K562 (cell line): ENCODE measurements around the gene MFAP1. TPM values are rescaled to one million over a fixed set of nuclear protein-coding genes. Genes with fewer than 3 reads are reported as not detected.

Experiments used
- ARID4B ChIP-seq: sonication (generic); formaldehyde crosslinking; IDR thresholded peaks from 2 replicates; pipeline ENCODE4 v1.8.0; 2022; ENCODE audit warnings: mild to moderate bottlenecking, missing genetic modification reagents
- ARNT ChIP-seq, 2 experiments: fragments of 450-650 bp; IDR thresholded peaks; 2 replicates each; pipeline ENCODE4 v1.6.1; 2016; ENCODE audit warnings: mild to moderate bottlenecking in 1 of 2
- BRD4 ChIP-seq: fragments of 200-600 bp; sonication (generic); IDR thresholded peaks from 2 replicates; pipeline ENCODE4 v1.6.1; 2017; ENCODE audit warnings: inconsistent platforms
- EGR1 ChIP-seq: fragments of 450-650 bp; conservative IDR thresholded peaks from 2 replicates; pipeline ENCODE4 v1.6.1; 2017; ENCODE audit warnings: mild to moderate bottlenecking
- GTF2B ChIP-seq: IDR thresholded peaks from 2 replicates; pipeline ENCODE4 v1.6.1; 2011; ENCODE audit not compliant: insufficient read length; ENCODE audit errors: extremely low read depth
- HMBOX1 ChIP-seq: sonication (generic); IDR thresholded peaks from 2 replicates; pipeline ENCODE4 v1.6.1; 2016
- JUND ChIP-seq, 2 experiments: IDR thresholded peaks; 2 replicates in 1 of 2; 3 replicates in 1 of 2; pipeline ENCODE4 v1.6.1; 2011; ENCODE audit warnings: borderline replicate concordance in 2 of 2, low read depth in 2 of 2, low read length in 2 of 2, improper control_type of control experiment in 1 of 2, missing biosample characterization in 1 of 2, missing genetic modification characterization in 1 of 2, missing genetic modification reagents in 1 of 2
- KDM1A ChIP-seq, 2 experiments: fragments of 450-650 bp; IDR thresholded peaks; 2 replicates each; pipeline ENCODE4 v1.6.1; 2016; ENCODE audit warnings: mild to moderate bottlenecking in 2 of 2
- L3MBTL2 ChIP-seq: fragments of 450-650 bp; IDR thresholded peaks from 2 replicates; pipeline ENCODE4 v1.6.1; 2016; ENCODE audit warnings: mild to moderate bottlenecking, moderate library complexity
- NFRKB ChIP-seq: fragments of 450-650 bp; IDR thresholded peaks from 2 replicates; pipeline ENCODE4 v1.6.1; 2016; ENCODE audit warnings: low read depth
- SIN3A ChIP-seq, 2 experiments: fragments of 150-350 bp in 1 of 2; IDR thresholded peaks; 2 replicates each; pipeline ENCODE4 v1.6.1; 2011 to 2016; ENCODE audit warnings: borderline replicate concordance in 2 of 2, low read depth in 2 of 2, low read length in 2 of 2, mild to moderate bottlenecking in 2 of 2, moderate library complexity in 2 of 2; ENCODE audit not compliant: control insufficient read depth in 1 of 2
- SRSF3 ChIP-seq: fragments of 200-400 bp; formaldehyde crosslinking; IDR thresholded peaks from 2 replicates; pipeline ENCODE4 v1.6.1; 2016; ENCODE audit warnings: mild to moderate bottlenecking, low read length, moderate library complexity; ENCODE audit not compliant: insufficient read depth
- TAF1 ChIP-seq: IDR thresholded peaks from 2 replicates; pipeline ENCODE4 v1.6.1; 2011; ENCODE audit warnings: mild to moderate bottlenecking, low read length, moderate library complexity; ENCODE audit not compliant: insufficient read depth, control insufficient read depth, severe bottlenecking; ENCODE audit errors: extremely low read depth
- TCFL5 ChIP-seq: fragments of 250-450 bp; sonication (Bioruptor Pico); conservative IDR thresholded peaks from 2 replicates; pipeline ENCODE4 v1.6.1; 2021; ENCODE audit warnings: mild to moderate bottlenecking, moderate library complexity, matching md5 sums
- TEAD1 ChIP-seq, 2 experiments: fragments of 450-650 bp in 1 of 2; sonication (generic) in 1 of 2; formaldehyde crosslinking; IDR thresholded peaks; 2 replicates each; pipeline versions ENCODE4 v1.4.0 to v1.8.0; 2020 to 2022; ENCODE audit warnings: mild to moderate bottlenecking in 2 of 2, missing genetic modification reagents in 1 of 2
- ZBTB43 ChIP-seq: sonication (generic); formaldehyde crosslinking; IDR thresholded peaks from 2 replicates; pipeline ENCODE4 v1.8.0; 2023; ENCODE audit warnings: mild to moderate bottlenecking, missing genetic modification reagents
- ZC3H4 ChIP-seq: sonication (generic); formaldehyde crosslinking; IDR thresholded peaks from 2 replicates; pipeline ENCODE4 v1.9.0; 2021; ENCODE audit warnings: missing genetic modification reagents, borderline replicate concordance
- ZNF212 ChIP-seq: fragments of 450-650 bp; formaldehyde crosslinking; IDR thresholded peaks from 2 replicates; pipeline ENCODE4 v1.4.0; 2020; ENCODE audit warnings: mild to moderate bottlenecking
- ZNF316 ChIP-seq: fragments of 450-650 bp; IDR thresholded peaks from 2 replicates; pipeline ENCODE4 v1.6.1; 2016
- ZNF583 ChIP-seq: fragments of 250-450 bp; sonication (Bioruptor Pico); IDR thresholded peaks from 2 replicates; pipeline ENCODE4 v1.4.0; 2020
- polyA plus RNA-seq, 8 experiments: library from polyadenylated mRNA; depleted of rRNA in 4 of 8; stranded (reverse) in 5 of 8; unstranded in 3 of 8; fragments of >200 nt; fragmentation: Nextera tagmentation in 2 of 8; fragmentation: Illumina TruSeq in 1 of 8; extraction: Ambion mirVana in 2 of 8; extraction: Trizol in 1 of 8; gene quantifications; 2 replicates each; pipeline versions ENCODE4 v1.2.1 to v1.2.3, GENCODE V29; 2011 to 2014; ENCODE audit warnings: inconsistent platforms in 1 of 8, missing spikeins in 1 of 8
- total RNA-seq, 7 experiments: library from RNA; depleted of rRNA in 6 of 7; stranded (reverse); fragments of >200 nt in 6 of 7; fragmentation: Illumina TruSeq in 2 of 7; extraction: Trizol in 2 of 7; gene quantifications; 2 replicates each; pipeline versions ENCODE4 v1.2.1 to v1.2.3, GENCODE V29; 2011 to 2021; ENCODE audit warnings: low replicate concordance in 1 of 7

The MFAP1 gene
- total and polyA plus RNA-seq, 9 of the 15 experiments (the other 6 are each of a cell fraction or from before 2014, with no cell fraction given): 34.9 to 64.1 (median 48.2) TPM

- 0 out of 2 replicates have a peak, but pooled peaks have one; percentile 11 for TF ChIP-seq ARID4B (CRISPR knock-in tag)
- TF ChIP-seq BRD4: 0 out of 2 replicates have a peak, but pooled peaks have one; percentile 2
- no peak for TF ChIP-seq KDM1A (IDR thresholded peaks at IDR 0.05)
- TF ChIP-seq ZBTB43 (CRISPR knock-in tag): 0 out of 2 replicates have a peak, but pooled peaks have one; percentile 45
- peak; percentile 8; the same call in 1 of the 2 replicates for TF ChIP-seq ZC3H4 (CRISPR knock-in tag)
- no peak for TF ChIP-seq JUND (IDR thresholded peaks at IDR 0.05; ENCODE audit: borderline replicate concordance, low read depth, low read length)
- TF ChIP-seq JUND (tag; IDR thresholded peaks at IDR 0.05; ENCODE audit: borderline replicate concordance, low read depth, low read length): no peak
- TF ChIP-seq TCFL5: no peak
- TF ChIP-seq ZNF316: peak; percentile 51
- TF ChIP-seq L3MBTL2: no peak
- TF ChIP-seq GTF2B: no peak
- peak; percentile 59 for TF ChIP-seq TAF1
- peak; percentile 88 for TF ChIP-seq EGR1
- TF ChIP-seq NFRKB: peak; percentile 21; the same call in 1 of the 2 replicates
- no peak for TF ChIP-seq ZNF583
- 0 out of 4 replicates have a peak, but pooled peaks of 1 of the 2 experiments have one; percentile 3 for TF ChIP-seq ARNT (IDR thresholded peaks at IDR 0.05)
- 0 out of 4 replicates have a peak, but pooled peaks of 1 of the 2 experiments have one; percentile 35 for TF ChIP-seq SIN3A (IDR thresholded peaks at IDR 0.05; ENCODE audit: borderline replicate concordance in 2 of 2, control insufficient read depth in 1 of 2, low read depth in 2 of 2, low read length in 2 of 2)
- TF ChIP-seq HMBOX1: peak; percentile 37; the same call in 1 of the 2 replicates
- TF ChIP-seq ZNF212 (CRISPR knock-in tag): no peak
- TF ChIP-seq TEAD1 (CRISPR knock-in tag; IDR thresholded peaks at IDR 0.05): peak in 1 of 2 experiments; percentile 21; a peak in 1 of 4 replicates
- TF ChIP-seq SRSF3: peak; percentile 57; the same call in 1 of the 2 replicates
Observed at GRCh38 chr15:43792761-43793476, 31.6 kb downstream of the MFAP1 start (continued).
